ENCODE measurements around the gene COL13A1. TPM values are rescaled to one million over a fixed set of nuclear protein-coding genes. Genes with fewer than 3 reads are reported as not detected.
A peak's percentile ranks its signal among the peaks of the same experiment; 100 is the strongest.

COL13A1 gene
- total and polyA plus RNA-seq, 7 experiments from 2014 or later: 0.88 TPM; not detected in 6

DNA sequence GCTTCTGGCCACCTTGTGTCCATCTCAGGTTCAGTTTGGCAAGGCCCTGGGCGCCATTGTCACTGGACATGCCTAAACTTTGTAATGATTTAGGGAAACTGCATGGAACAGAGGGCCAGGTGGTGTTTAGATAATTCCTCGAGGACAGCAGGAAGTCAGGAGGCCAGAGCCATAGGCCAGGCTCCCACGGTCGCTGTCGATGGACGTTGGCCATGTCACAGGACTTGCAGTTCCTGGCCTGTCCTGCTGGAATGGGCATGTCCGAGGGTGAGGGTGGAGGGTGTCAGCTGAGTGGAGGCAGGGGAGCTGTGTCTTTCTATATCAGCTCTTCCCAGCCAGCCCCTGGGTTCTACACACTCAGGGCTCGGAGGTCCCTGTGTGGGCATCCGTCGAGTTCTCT is 143.1 kb downstream of the COL13A1 start:
- no peaks in the 10 kb centered on the region for H3K36me3 Mint-ChIP-seq
- Histone ChIP-seq H3K27me3 (ENCODE audit: control insufficient read depth in 2 of 2, insufficient read depth in 2 of 2, low read length in 2 of 2) (no peaks in the 10 kb centered on the region), H3K27ac (ENCODE audit: low read depth, low read length) (no peak overlapping the region), H3K4me3 (ENCODE audit: low read length) (no peak overlapping the region), H3K4me1 (ENCODE audit: control insufficient read depth in 2 of 2, insufficient read depth in 2 of 2, low read length in 2 of 2) (no peaks in the 10 kb centered on the region), H3K36me3 (ENCODE audit: control insufficient read depth in 2 of 3, insufficient read depth in 3 of 3, low read length in 3 of 3) (no peaks in the 10 kb centered on the region), H3K9me3 (ENCODE audit: control insufficient read depth in 2 of 3, low read length in 3 of 3) (no peaks in the 10 kb centered on the region)
- ChIA-PET CTCF (no interaction called here), POLR2A (no interaction called here)
- peaks cover 0 to 14% (median 0%) of the 10 kb centered on the region in 5 donors for H3K27me3 Mint-ChIP-seq
- no peak overlapping the region for H3K4me3 Mint-ChIP-seq
- peaks cover 0 to 5% (median 0%) of the 10 kb centered on the region in 11 donors for H3K9me3 Mint-ChIP-seq
- ATAC-seq (no peak), DNase-seq (no peak)
- intact Hi-C loops (cut with micrococcal nuclease): no loop called here
- H3K4me1 Mint-ChIP-seq: no peaks in the 10 kb centered on the region
- no peak overlapping the region for H3K27ac Mint-ChIP-seq

DNA sequence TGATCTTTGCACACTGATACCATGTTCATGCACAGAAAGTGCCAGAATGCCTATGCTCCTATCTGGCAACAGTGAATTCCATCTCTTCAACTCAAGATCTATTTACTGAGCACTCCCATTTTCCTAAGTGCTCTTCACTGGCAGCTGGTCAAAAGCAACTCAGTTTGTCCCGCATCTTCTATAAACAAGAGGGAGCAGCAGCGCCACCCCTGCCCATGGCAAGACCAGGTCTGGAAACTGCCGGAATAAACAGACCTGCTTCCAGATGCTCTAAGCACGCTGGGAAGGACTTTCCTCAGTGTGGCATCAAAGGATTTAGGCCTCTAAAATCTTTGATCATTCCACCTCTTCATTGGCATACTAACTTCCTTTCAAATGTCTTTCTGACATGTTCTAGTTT is 146.6 kb downstream of the COL13A1 start:
- Mint-ChIP-seq H3K27ac (no peak overlapping the region), H3K9me3 (no peaks in the 10 kb centered on the region), H3K4me1 (no peaks in the 10 kb centered on the region), H3K36me3 (no peaks in the 10 kb centered on the region), H3K27me3 (peaks cover 0 to 15% (median 2%) of the 10 kb centered on the region in 5 donors), H3K4me3 (no peak overlapping the region)
- H3K27ac ChIP-seq (ENCODE audit: low read depth, low read length): no peak overlapping the region
- H3K36me3 ChIP-seq (ENCODE audit: control insufficient read depth in 2 of 3, insufficient read depth in 3 of 3, low read length in 3 of 3): no peaks in the 10 kb centered on the region
- no peaks in the 10 kb centered on the region for H3K27me3 ChIP-seq (ENCODE audit: control insufficient read depth in 2 of 2, insufficient read depth in 2 of 2, low read length in 2 of 2)
- intact Hi-C loops (cut with micrococcal nuclease): no loop called here
- ATAC-seq (no peak), DNase-seq (no peak)
- H3K9me3 ChIP-seq (ENCODE audit: control insufficient read depth in 2 of 3, low read length in 3 of 3): no peaks in the 10 kb centered on the region
- POLR2A ChIA-PET: no interaction called here
- H3K4me3 ChIP-seq (ENCODE audit: low read length): no peak overlapping the region
- H3K4me1 ChIP-seq (ENCODE audit: control insufficient read depth in 2 of 2, insufficient read depth in 2 of 2, low read length in 2 of 2): no peaks in the 10 kb centered on the region
- CTCF ChIA-PET: no interaction called here

DNA sequence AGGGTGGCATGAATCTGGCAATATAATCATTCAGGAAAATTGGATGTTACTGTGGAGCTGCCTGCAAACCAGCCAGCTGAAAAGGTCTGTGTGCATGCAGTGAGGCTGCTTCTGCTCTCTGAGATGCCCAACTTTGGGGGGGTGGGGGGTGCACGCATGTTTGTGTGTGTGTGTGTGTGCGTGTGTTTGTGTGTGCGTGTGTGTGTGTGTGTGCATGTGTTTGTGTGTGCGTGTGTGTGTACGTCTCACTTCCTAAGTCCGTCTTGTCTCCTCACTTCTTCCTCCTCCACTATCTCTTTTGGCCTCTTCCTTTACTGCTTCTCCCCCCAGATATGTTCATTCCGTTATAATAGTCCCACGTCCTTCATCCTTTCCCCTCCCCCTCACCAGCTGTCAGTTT is 148.1 kb downstream of the COL13A1 start:
- peaks cover 0 to 10% (median 2%) of the 10 kb centered on the region in 5 donors for H3K27me3 Mint-ChIP-seq
- intact Hi-C loops (cut with micrococcal nuclease): no loop called here
- no peaks in the 10 kb centered on the region for H3K4me1 ChIP-seq (ENCODE audit: control insufficient read depth in 2 of 2, insufficient read depth in 2 of 2, low read length in 2 of 2)
- H3K27ac Mint-ChIP-seq: no peak overlapping the region
- POLR2A ChIA-PET: no interaction called here
- no peak overlapping the region for H3K27ac ChIP-seq (ENCODE audit: low read depth, low read length)
- H3K4me1 Mint-ChIP-seq: peaks cover 0 to 2% (median 0%) of the 10 kb centered on the region in 7 donors
- H3K36me3 ChIP-seq (ENCODE audit: control insufficient read depth in 2 of 3, insufficient read depth in 3 of 3, low read length in 3 of 3): no peaks in the 10 kb centered on the region
- no peak for ATAC-seq
- DNase-seq: no peak
- CTCF ChIA-PET: interaction anchor here (0.6 kb wide), 1 partner anchor 197 kb away, joined by 3 read pairs; the partner anchor contains the start of gene TYSND1
- no peaks in the 10 kb centered on the region for H3K36me3 Mint-ChIP-seq
- no peaks in the 10 kb centered on the region for H3K27me3 ChIP-seq (ENCODE audit: control insufficient read depth in 2 of 2, insufficient read depth in 2 of 2, low read length in 2 of 2)
- no peaks in the 10 kb centered on the region for H3K9me3 Mint-ChIP-seq
- H3K9me3 ChIP-seq (ENCODE audit: control insufficient read depth in 2 of 3, low read length in 3 of 3): no peaks in the 10 kb centered on the region
- H3K4me3 Mint-ChIP-seq: no peak overlapping the region
- no peak overlapping the region for H3K4me3 ChIP-seq (ENCODE audit: low read length)

DNA sequence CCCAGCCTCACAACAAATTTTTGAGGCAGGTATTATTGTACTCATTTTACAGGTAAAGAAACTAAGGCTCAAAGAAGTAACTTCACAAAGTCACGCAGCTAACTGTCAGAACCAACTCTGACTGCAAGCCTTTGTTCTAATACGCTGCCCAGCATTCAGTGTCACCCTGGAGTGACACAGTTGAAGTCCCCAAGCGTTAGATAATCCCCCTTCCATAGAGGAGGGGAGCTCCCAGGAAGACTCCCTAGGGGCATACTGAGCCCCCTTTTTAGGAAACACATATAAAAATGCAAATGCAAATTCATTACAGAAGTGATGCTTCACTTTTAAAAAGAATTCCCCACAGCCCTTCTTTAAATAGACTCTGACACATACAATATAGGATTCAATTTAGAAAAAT is 150.0 kb downstream of the COL13A1 start:
- no peak overlapping the region for H3K27ac Mint-ChIP-seq
- peaks cover 0 to 10% (median 5%) of the 10 kb centered on the region in 5 donors for H3K27me3 Mint-ChIP-seq
- ChIA-PET POLR2A (no interaction called here), CTCF (interaction anchor here (0.7 kb wide), 1 partner anchor 196 kb away, joined by 3 read pairs; no protein-coding TSS in a partner anchor)
- H3K36me3 Mint-ChIP-seq: no peaks in the 10 kb centered on the region
- H3K4me3 Mint-ChIP-seq: no peak overlapping the region
- H3K4me1 Mint-ChIP-seq: peaks cover 0 to 2% (median 0%) of the 10 kb centered on the region in 7 donors
- no peak for ATAC-seq
- no peaks in the 10 kb centered on the region for H3K36me3 ChIP-seq (ENCODE audit: control insufficient read depth in 2 of 3, insufficient read depth in 3 of 3, low read length in 3 of 3)
- H3K27ac ChIP-seq (ENCODE audit: low read depth, low read length): no peak overlapping the region
- H3K4me1 ChIP-seq (ENCODE audit: control insufficient read depth in 2 of 2, insufficient read depth in 2 of 2, low read length in 2 of 2): no peaks in the 10 kb centered on the region
- intact Hi-C loops (cut with micrococcal nuclease): no loop called here
- H3K27me3 ChIP-seq (ENCODE audit: control insufficient read depth in 2 of 2, insufficient read depth in 2 of 2, low read length in 2 of 2): no peaks in the 10 kb centered on the region
- DNase-seq: no peak
- no peak overlapping the region for H3K4me3 ChIP-seq (ENCODE audit: low read length)
- H3K9me3 ChIP-seq (ENCODE audit: control insufficient read depth in 2 of 3, low read length in 3 of 3): no peaks in the 10 kb centered on the region
- no peaks in the 10 kb centered on the region for H3K9me3 Mint-ChIP-seq

DNA sequence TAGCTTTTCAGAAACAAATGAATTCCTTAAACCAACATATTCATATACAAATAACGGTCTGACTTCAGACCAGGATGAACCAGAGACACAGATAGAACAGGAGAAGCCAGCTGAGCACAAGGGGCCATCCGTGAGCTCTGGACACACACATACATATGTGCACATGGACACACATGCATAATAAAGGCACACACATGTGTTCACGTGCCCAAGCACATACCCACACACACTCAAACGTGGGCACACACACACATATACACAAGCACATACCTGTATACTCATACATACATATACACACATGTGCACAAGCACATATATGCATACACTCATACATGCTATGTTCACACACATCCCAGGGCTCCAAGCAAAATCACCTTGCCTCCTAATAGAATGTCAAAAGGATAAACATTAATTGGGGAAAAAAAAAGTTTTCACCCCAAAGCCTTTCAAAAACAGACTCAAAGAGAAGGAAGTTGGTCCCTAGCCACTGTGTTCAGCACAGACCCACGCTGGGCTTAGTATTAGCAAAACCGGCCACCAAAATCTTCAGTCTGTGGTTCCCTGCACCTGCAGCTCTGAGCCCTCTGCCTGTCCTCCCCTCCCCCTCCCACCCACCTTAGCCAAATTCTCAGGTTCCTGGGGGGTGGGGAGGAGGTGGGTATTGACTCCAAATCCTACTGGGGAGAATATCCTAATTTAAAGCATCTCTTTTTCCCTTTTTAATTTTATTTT is 150.5 kb downstream of the COL13A1 start:
- Histone ChIP-seq H3K27me3 (ENCODE audit: control insufficient read depth in 2 of 2, insufficient read depth in 2 of 2, low read length in 2 of 2) (no peaks in the 10 kb centered on the region), H3K9me3 (ENCODE audit: control insufficient read depth in 2 of 3, low read length in 3 of 3) (no peaks in the 10 kb centered on the region), H3K4me3 (ENCODE audit: low read length) (no peak overlapping the region), H3K27ac (ENCODE audit: low read depth, low read length) (no peak overlapping the region), H3K4me1 (ENCODE audit: control insufficient read depth in 2 of 2, insufficient read depth in 2 of 2, low read length in 2 of 2) (no peaks in the 10 kb centered on the region), H3K36me3 (ENCODE audit: control insufficient read depth in 2 of 3, insufficient read depth in 3 of 3, low read length in 3 of 3) (no peaks in the 10 kb centered on the region)
- no peak for ATAC-seq
- no peaks in the 10 kb centered on the region for H3K9me3 Mint-ChIP-seq
- DNase-seq: no peak
- CTCF ChIA-PET: interaction anchor here (0.7 kb wide), 1 partner anchor 195 kb away, joined by 3 read pairs; no protein-coding TSS in a partner anchor
- peaks cover 0 to 10% (median 5%) of the 10 kb centered on the region in 5 donors for H3K27me3 Mint-ChIP-seq
- H3K36me3 Mint-ChIP-seq: no peaks in the 10 kb centered on the region
- no peak overlapping the region for H3K27ac Mint-ChIP-seq
- POLR2A ChIA-PET: no interaction called here
- peaks cover 0 to 2% (median 0%) of the 10 kb centered on the region in 7 donors for H3K4me1 Mint-ChIP-seq
- intact Hi-C loops (cut with micrococcal nuclease): no loop called here
- no peak overlapping the region for H3K4me3 Mint-ChIP-seq

DNA sequence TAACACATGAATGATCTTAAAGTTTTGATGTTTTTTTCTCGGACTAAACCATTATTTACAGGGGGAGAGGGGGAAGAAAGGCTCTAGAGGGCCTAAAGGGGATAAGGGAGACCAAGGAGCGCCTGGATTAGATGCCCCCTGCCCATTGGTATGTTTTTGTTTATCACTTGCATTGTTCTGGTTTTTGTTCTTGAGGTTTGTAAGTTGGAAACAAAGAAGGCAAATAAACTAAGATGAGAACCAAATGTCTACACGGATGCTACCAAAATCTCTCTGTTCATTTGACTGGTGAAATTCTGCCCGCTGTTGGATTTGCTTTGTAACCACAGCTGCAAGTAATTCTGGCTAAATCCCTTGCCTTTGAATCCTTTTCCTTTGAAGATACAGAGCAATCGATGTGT is 151.1 kb downstream of the COL13A1 start:
- POLR2A ChIA-PET: no interaction called here
- H3K27ac Mint-ChIP-seq: no peak overlapping the region
- no peak overlapping the region for H3K4me3 Mint-ChIP-seq

DNA sequence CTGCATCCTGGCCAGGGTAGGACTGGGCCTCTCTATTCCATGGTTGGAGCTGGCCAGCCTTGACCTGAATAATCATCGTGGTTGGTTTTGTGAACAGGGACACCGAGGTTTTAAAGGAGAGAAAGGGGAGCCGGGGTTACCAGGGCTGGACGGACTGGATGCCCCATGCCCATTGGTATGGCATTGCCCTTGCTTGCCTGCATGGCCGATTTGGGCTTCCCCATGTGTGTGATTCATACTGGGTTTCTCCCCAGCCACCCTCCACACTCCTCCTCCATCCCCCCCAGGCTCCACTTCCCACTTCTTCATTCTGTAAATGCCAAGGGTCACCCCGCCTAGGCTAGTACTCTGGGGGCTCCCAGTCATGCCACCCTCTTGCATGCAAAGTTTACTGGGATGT is 152.1 kb downstream of the COL13A1 start:
- no peaks in the 10 kb centered on the region for H3K36me3 Mint-ChIP-seq
- peaks cover 0 to 2% (median 0%) of the 10 kb centered on the region in 7 donors for H3K4me1 Mint-ChIP-seq
- H3K27ac Mint-ChIP-seq: no peak overlapping the region
- DNase-seq (no peak), ATAC-seq (peak; percentile 61)
- intact Hi-C loops (cut with micrococcal nuclease): no loop called here
- Histone ChIP-seq H3K4me3 (ENCODE audit: low read length) (no peak overlapping the region), H3K4me1 (ENCODE audit: control insufficient read depth in 2 of 2, insufficient read depth in 2 of 2, low read length in 2 of 2) (no peaks in the 10 kb centered on the region), H3K27me3 (ENCODE audit: control insufficient read depth in 2 of 2, insufficient read depth in 2 of 2, low read length in 2 of 2) (no peaks in the 10 kb centered on the region), H3K36me3 (ENCODE audit: control insufficient read depth in 2 of 3, insufficient read depth in 3 of 3, low read length in 3 of 3) (no peaks in the 10 kb centered on the region), H3K9me3 (ENCODE audit: control insufficient read depth in 2 of 3, low read length in 3 of 3) (no peaks in the 10 kb centered on the region), H3K27ac (ENCODE audit: low read depth, low read length) (no peak overlapping the region)
- POLR2A ChIA-PET: no interaction called here
- H3K9me3 Mint-ChIP-seq: no peaks in the 10 kb centered on the region
- H3K27me3 Mint-ChIP-seq: peaks cover 4 to 15% (median 5%) of the 10 kb centered on the region in 5 donors
- CTCF ChIA-PET: no interaction called here
- H3K4me3 Mint-ChIP-seq: no peak overlapping the region

More for the DNA sequence above, 151.1 kb downstream of the COL13A1 start:
- no peak overlapping the region for H3K4me3 ChIP-seq (ENCODE audit: low read length)
- no peak overlapping the region for H3K27ac ChIP-seq (ENCODE audit: low read depth, low read length)
- Mint-ChIP-seq H3K4me1 (peaks cover 0 to 2% (median 0%) of the 10 kb centered on the region in 7 donors), H3K27me3 (peaks cover 0 to 12% (median 5%) of the 10 kb centered on the region in 5 donors), H3K9me3 (no peaks in the 10 kb centered on the region), H3K36me3 (no peaks in the 10 kb centered on the region)
- DNase-seq (no peak), ATAC-seq (no peak)
- H3K4me1 ChIP-seq (ENCODE audit: control insufficient read depth in 2 of 2, insufficient read depth in 2 of 2, low read length in 2 of 2): no peaks in the 10 kb centered on the region
- CTCF ChIA-PET: no interaction called here
- H3K9me3 ChIP-seq (ENCODE audit: control insufficient read depth in 2 of 3, low read length in 3 of 3): no peaks in the 10 kb centered on the region
- H3K27me3 ChIP-seq (ENCODE audit: control insufficient read depth in 2 of 2, insufficient read depth in 2 of 2, low read length in 2 of 2): no peaks in the 10 kb centered on the region
- intact Hi-C loops (cut with micrococcal nuclease): no loop called here
- H3K36me3 ChIP-seq (ENCODE audit: control insufficient read depth in 2 of 3, insufficient read depth in 3 of 3, low read length in 3 of 3): no peaks in the 10 kb centered on the region
